Left lung (tissue), 10 donors: ENCODE measurements around the gene F2RL2. TPM values are rescaled to one million over a fixed set of nuclear protein-coding genes. Genes with fewer than 3 reads are reported as not detected.

Experiments used
- ATAC-seq: fragments of 200-7000 bp; cut with Tn5 transposase; one replicate; pipeline ENCODE4 v1.9.1; 2020; ENCODE audit warnings: moderate library complexity
- DNase-seq, 4 donors: peaks; one replicate each; pipeline ENCODE4 v3.0.0-alpha.2; 2013 to 2020
- H3K27ac ChIP-seq, 2 donors: fragments of 200-600 bp; sonication (generic) in 1 of 2; one replicate each; pipeline versions ENCODE4 v1.5.0 to v1.8.0; 2020 to 2021
- H3K27me3 ChIP-seq, 2 donors: fragments of 200-600 bp; sonication (generic) in 1 of 2; one replicate each; pipeline versions ENCODE4 v1.5.0 to v1.8.0; 2020 to 2021
- H3K36me3 ChIP-seq, 2 donors: fragments of 200-600 bp; sonication (generic) in 1 of 2; one replicate each; pipeline versions ENCODE4 v1.5.0 to v1.8.0; 2020 to 2021
- H3K4me1 ChIP-seq, 2 donors: fragments of 200-600 bp; one replicate each; pipeline ENCODE4 v1.8.0; 2021
- H3K4me3 ChIP-seq, 2 donors: fragments of 200-600 bp; sonication (generic) in 1 of 2; one replicate each; pipeline versions ENCODE4 v1.5.0 to v1.8.0; 2020 to 2021; ENCODE audit warnings: mild to moderate bottlenecking in 1 of 2
- H3K9me3 ChIP-seq, 2 donors: fragments of 200-600 bp; sonication (generic) in 1 of 2; one replicate each; pipeline versions ENCODE4 v1.5.0 to v1.8.0; 2020 to 2021
- CTCF ChIP-seq, 2 donors: fragments of 200-600 bp; sonication (generic) in 1 of 2; IDR thresholded peaks; one replicate each; pipeline versions ENCODE4 v1.5.0 to v1.8.0; 2021; ENCODE audit warnings: antibody characterized with exemption in 2 of 2
- intact Hi-C, 2 donors: fragments of 100-400 bp; cut with DNase I; formaldehyde crosslinking; loops; one replicate each; pipeline versions ENCODE4 v1.11.2 to v1.14.2; 2022
- polyA plus RNA-seq, 6 donors: library from polyadenylated mRNA; unstranded; fragments of 120-200 nt; gene quantifications; one replicate each; pipeline ENCODE4 v1.2.1, GENCODE V29; 2013; ENCODE audit not compliant: insufficient read length in 6 of 6
- total RNA-seq, 2 donors: library from RNA; stranded (reverse); fragmentation: NEBNext Ultra II Directional; extraction: Animal tissue kit (Norgen Biotek cat#: 25700); gene quantifications; one replicate each; pipeline ENCODE4 v1.2.1, GENCODE V29; 2021
- donor health status: DM: no; HTN: yes; CAD: no.
- donor health status: DM: no; HTN: no; CAD: no.

F2RL2 gene
- total and polyA plus RNA-seq, 8 donors: 0.10 to 1.8 (median 0.31) TPM

GRCh38 chr5:76667495-76667894, 44.3 kb upstream of the F2RL2 start:
- intact Hi-C loops: no loop called here
- ATAC-seq: no peak
- TF ChIP-seq CTCF (IDR thresholded peaks at IDR 0.05): no peak

GRCh38 chr5:76664079-76664478, 40.9 kb upstream of the F2RL2 start:
- H3K4me1 ChIP-seq: peaks cover 0 to 3% of the 10 kb centered on the region in 2 donors
- no peak for TF ChIP-seq CTCF (IDR thresholded peaks at IDR 0.05)
- no peak overlapping the region for H3K4me3 ChIP-seq
- no peaks in the 10 kb centered on the region for H3K9me3 ChIP-seq
- no peak overlapping the region for H3K27ac ChIP-seq
- intact Hi-C loops: no loop called here
- DNase-seq (no peak), ATAC-seq (no peak)
- no peaks in the 10 kb centered on the region for H3K27me3 ChIP-seq
- peaks cover 0 to 21% of the 10 kb centered on the region in 2 donors for H3K36me3 ChIP-seq

More at GRCh38 chr5:76667495-76667894, 44.3 kb upstream of the F2RL2 start:
- no peak overlapping the region for H3K27ac ChIP-seq
- H3K9me3 ChIP-seq: no peaks in the 10 kb centered on the region
- H3K4me3 ChIP-seq: no peak overlapping the region
- no peaks in the 10 kb centered on the region for H3K4me1 ChIP-seq
- DNase-seq: no peak
- peaks cover 0 to 22% of the 10 kb centered on the region in 2 donors for H3K36me3 ChIP-seq
- no peaks in the 10 kb centered on the region for H3K27me3 ChIP-seq

- Histone ChIP-seq H3K9me3 (no peaks in the 10 kb centered on the region), H3K36me3 (peaks cover 0 to 23% of the 10 kb centered on the region in 2 donors), H3K27me3 (no peaks in the 10 kb centered on the region), H3K27ac (no peak overlapping the region), H3K4me3 (no peak overlapping the region), H3K4me1 (peaks cover 0 to 3% of the 10 kb centered on the region in 2 donors)
- DNase-seq (no peak), ATAC-seq (no peak)
- no peak for TF ChIP-seq CTCF (IDR thresholded peaks at IDR 0.05)
- intact Hi-C loops: no loop called here
These were observed 40.4 kb upstream of the F2RL2 start for GRCh38 chr5:76663573-76663972.

- no peaks in the 10 kb centered on the region for H3K27me3 ChIP-seq
- intact Hi-C loops: no loop called here
- no peak overlapping the region for H3K4me3 ChIP-seq
- H3K27ac ChIP-seq: no peak overlapping the region
- peaks cover 0 to 25% of the 10 kb centered on the region in 2 donors for H3K36me3 ChIP-seq
- DNase-seq (no peak), ATAC-seq (no peak)
- no peak for TF ChIP-seq CTCF (IDR thresholded peaks at IDR 0.05)
- no peaks in the 10 kb centered on the region for H3K9me3 ChIP-seq
- H3K4me1 ChIP-seq: peaks cover 0 to 3% of the 10 kb centered on the region in 2 donors
These were observed 39.3 kb upstream of the F2RL2 start for GRCh38 chr5:76662521-76662920.

GRCh38 chr5:76660360-76660759, 37.2 kb upstream of the F2RL2 start:
- TF ChIP-seq CTCF (IDR thresholded peaks at IDR 0.05): no peak
- no peak overlapping the region for H3K4me3 ChIP-seq
- intact Hi-C loops: no loop called here
- ATAC-seq: no peak
- DNase-seq: no peak
- no peak overlapping the region for H3K27ac ChIP-seq
- H3K4me1 ChIP-seq: peaks cover 0 to 3% of the 10 kb centered on the region in 2 donors
- H3K9me3 ChIP-seq: no peaks in the 10 kb centered on the region
- peaks cover 0 to 25% of the 10 kb centered on the region in 2 donors for H3K36me3 ChIP-seq
- no peaks in the 10 kb centered on the region for H3K27me3 ChIP-seq
